Posterior cingulate gyrus (tissue), 11 donors: ENCODE measurements around the gene ROR1.
"Not testable (repeated sequence)": the region's sequence is repeated elsewhere in the genome, so short reads cannot be mapped to it uniquely, and the experiment has no call there.

Experiments used
- DNase-seq, 10 donors: peaks; one replicate each; pipeline versions ENCODE4 v3.0.0 to v3.0.0-alpha.2; 2020 to 2021; ENCODE audit warnings: mixed read lengths in 3 of 10
- intact Hi-C: fragments of 100-400 bp; cut with DNase I; formaldehyde crosslinking; loops from one replicate; pipeline ENCODE4 v1.15.1; 2023

The ROR1 gene

DNA sequence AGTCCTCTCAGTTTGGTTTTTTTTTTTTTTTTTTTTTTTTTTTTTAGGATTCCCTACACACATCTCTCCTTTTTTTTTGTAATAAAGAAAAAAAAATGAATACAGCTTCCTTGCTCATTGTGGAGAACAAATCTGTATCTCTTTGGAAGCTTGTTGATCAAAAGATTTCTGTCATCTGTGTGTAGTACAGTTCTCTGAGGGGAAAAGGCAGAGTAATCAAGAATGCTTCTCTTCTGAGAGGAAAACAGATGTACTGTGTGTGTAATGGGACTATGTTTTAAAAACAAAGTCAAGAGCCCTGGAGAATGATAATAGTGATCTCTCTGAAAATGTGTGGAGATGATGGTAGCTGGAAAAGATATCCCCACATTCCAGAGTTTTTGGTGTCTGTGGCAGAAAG lies 16.5 kb upstream of the ROR1 start:
- intact Hi-C loops: no loop called here
- DNase-seq: no peak

DNA sequence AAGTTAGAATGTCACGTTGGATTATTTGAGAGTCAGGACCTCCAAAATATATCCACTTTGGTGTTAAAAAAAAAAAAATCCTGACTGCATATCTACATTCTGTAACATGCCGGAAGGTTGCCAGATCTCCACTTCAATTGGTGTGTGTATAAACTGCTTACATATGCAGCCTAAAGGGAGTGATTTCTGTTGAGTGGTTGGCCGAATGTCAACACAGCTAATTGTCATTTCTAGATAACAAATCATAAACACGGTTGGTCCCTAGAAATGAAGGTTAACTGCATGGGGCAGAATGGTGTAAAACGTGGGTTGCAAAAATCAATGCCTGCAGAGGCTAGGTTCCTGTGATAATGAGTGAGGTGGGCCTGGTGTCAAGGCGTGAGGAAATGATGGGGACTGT lies 15.0 kb upstream of the ROR1 start:
- intact Hi-C loops: no loop called here
- no peak for DNase-seq

- intact Hi-C loops: no loop called here
- DNase-seq: no peak
These were observed 14.0 kb upstream of the ROR1 start for GRCh38 chr1:63759778-63760177.

GRCh38 chr1:63770381-63770780 lies 3.4 kb upstream of the ROR1 start:
- intact Hi-C loops: loop anchor here (5.0 to 10.0 kb wide), 3 partner anchors 76 to 364 kb away; no protein-coding TSS in a partner anchor
- DNase-seq: no peak

DNA sequence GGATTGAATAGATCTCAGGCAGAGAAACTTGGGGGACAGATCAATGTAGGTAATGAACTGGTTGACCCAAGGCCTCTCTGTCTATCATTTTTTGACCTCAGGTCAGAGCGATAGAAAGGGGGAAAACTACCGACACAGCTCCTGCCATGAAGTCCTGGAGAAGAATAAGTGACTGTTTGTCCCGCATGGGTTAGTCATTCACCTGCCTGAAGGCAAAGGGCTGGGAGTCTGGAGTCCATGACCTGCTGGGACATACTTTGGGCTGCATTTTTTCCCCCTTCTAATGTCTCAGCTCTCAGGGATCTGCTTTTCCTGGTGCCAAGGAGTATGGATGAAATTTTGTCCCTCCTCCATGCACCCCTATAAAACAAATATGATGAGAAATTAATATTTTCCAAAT lies 1.6 kb upstream of the ROR1 start:
- intact Hi-C loops: loop anchor here (2.0 to 10.0 kb wide), 4 partner anchors 77 to 471 kb away; no protein-coding TSS in a partner anchor
- DNase-seq: no peak

DNA sequence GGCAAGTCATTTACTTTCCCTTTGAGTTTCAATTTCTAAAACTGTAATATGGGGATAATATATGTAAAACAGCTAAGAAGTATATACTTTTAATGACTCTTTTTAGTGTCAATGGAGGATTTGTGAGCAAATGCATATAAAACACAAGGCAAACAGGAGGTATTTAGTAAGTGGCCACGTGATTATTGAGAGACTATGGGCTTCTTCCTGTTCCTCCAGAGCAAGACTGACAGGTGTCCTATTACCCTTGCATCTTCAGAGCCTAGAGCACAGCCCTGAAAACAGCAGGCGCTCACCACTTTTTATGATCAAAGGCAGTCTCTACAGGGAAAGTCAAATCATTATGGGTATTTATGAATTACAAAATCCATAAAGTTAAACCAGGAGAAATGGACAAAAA lies 941 bp upstream of the ROR1 start:
- intact Hi-C loops: loop anchor here (2.0 to 10.0 kb wide), 4 partner anchors 78 to 470 kb away; no protein-coding TSS in a partner anchor
- DNase-seq: no peak

DNA sequence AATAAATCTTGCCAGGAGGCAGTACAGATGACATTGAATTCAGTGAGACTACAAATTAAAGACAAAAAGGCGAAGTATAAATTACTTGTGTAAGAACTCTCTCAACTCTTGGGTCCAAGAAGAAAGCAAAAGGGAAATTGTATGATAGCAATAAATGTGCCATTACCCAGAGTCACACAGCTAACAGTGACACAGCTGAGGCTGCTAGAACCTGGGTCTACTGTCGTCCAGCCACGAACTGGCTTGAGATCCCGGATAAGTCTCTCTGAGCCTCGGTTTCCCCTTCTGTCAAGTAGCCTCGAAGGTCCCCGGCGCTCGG lies 362 bp upstream of the ROR1 start:
- intact Hi-C loops: loop anchor here (2.0 to 10.0 kb wide), 4 partner anchors 79 to 469 kb away; no protein-coding TSS in a partner anchor

GRCh38 chr1:63774617-63775417 lies 1.0 kb downstream of the ROR1 start:
- peak; percentile 19 to 88 (median 37) for DNase-seq
- intact Hi-C loops: loop anchor here (5.0 to 10.0 kb wide), 3 partner anchors 80 to 360 kb away; no protein-coding TSS in a partner anchor

More for the DNA sequence above, 362 bp upstream of the ROR1 start:
- no peak for DNase-seq

- intact Hi-C loops: loop anchor here (10.0 kb wide), 2 partner anchors 81 to 359 kb away; no protein-coding TSS in a partner anchor
- no peak for DNase-seq
These were observed 1.8 kb downstream of the ROR1 start for GRCh38 chr1:63775418-63776127.

DNA sequence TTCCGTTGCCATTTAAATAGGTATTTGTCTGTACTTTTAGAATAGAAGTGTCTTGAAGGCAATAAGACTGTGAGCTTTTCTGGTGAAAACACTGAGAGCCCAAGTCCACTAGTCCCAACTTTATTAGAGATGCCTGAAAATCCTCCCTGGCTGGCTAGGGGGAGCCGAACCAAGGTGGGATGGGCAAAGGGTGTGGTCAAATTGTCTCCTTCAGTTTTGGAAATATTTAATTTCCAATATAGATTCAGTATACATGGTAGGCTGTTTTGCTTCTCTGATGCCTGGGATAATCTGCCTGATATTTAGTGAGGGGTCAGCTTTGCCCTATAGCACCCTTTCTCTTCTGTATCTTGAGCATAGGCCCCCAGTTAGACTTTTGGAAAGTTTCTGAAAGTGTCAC lies 3.5 kb downstream of the ROR1 start:
- intact Hi-C loops: loop anchor here (10.0 kb wide), 2 partner anchors 82 to 358 kb away; no protein-coding TSS in a partner anchor
- DNase-seq: no peak

GRCh38 chr1:63777965-63778880 lies 4.4 kb downstream of the ROR1 start:
- intact Hi-C loops: loop anchor here (10.0 kb wide), 2 partner anchors 83 to 357 kb away; no protein-coding TSS in a partner anchor
- no peak for DNase-seq

GRCh38 chr1:63779338-63780211 lies 5.8 kb downstream of the ROR1 start:
- intact Hi-C loops: loop anchor here (10.0 kb wide), 2 partner anchors 85 to 355 kb away; no protein-coding TSS in a partner anchor
- no peak for DNase-seq

DNA sequence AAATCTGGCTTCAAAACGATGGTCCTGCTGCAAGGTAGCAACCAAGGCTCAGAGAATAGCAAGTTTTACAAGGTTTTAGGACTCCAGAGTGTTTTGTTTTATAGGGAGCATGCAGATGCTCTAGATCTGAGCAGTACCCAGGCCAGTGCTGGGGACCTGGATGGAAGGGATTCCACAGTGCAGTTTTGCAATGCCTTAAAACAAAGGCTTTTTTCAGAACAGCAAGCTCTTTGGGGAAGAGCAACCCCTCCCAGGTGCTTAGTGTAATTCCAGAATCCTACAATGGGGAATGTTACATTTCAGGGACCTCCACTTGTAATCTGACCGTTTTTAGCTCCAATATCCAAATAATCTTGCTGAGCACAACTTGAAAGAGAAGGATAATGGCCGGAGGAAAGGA lies 6.7 kb downstream of the ROR1 start:
- intact Hi-C loops: no loop called here

DNA sequence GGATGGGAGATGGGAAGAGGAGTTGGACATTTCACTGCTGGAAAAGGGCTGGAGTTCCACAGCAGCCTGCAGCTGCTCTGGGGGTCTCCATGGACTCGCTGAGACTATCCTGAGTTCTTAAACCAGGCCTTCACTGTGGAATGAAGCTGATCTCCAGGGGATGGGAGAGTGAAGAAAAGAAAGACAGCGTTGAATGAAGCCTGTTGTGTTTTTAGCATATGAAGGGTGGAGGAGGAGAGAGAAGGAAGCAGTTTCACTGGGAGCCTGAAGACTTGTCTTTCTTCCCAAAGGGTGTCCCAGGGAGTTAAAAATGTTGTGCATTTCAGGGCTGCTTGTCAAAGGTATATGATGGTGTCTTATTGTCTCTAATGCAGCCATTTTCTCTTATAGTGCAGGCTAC lies 9.2 kb downstream of the ROR1 start:
- no peak for DNase-seq
- intact Hi-C loops: no loop called here

More for the DNA sequence above, 6.7 kb downstream of the ROR1 start:
- DNase-seq: no peak

- intact Hi-C loops: no loop called here
- no peak for DNase-seq
These were observed 10.3 kb downstream of the ROR1 start for GRCh38 chr1:63784083-63784482.

DNA sequence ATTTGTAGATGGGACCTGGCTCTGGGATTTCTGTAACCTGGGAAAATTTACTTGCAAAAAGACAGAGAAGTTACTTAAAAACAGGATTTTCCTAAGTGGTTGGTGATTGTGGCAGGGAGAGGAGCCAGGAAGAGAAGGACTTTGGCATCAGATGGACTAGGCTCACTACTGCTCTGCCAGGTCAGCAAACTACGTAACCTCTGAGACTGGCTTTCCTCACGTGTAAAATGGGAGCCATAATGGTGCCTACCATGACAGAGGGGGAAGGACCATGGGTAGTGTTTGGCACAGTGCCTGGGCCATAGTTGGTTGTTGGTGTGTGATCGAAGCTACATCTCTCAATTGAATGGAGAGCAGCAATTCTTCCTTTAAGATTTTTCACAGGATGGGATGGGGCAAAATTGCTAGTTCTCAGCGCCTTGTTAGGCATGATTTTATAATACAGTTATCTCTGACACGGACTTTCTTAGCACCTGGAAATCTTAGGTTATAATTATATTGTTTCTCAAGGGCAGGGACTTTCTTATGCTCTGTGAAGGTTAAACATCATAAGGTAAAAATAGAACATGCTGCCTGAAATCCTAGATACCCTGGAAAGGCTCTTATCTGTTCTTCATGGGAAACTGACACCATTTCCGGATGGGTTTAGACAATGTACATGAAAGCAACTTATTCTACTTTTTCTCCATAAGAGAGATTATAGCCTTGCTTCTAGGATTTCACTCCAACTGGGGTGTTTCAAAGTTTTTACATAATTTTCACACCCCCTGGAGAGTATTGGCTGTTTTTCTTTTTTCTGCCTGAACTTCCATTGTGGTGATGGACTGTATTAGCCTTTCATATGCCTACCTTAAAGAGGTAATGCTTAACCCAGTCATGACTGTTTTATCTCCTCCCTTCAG lies 10.9 kb downstream of the ROR1 start:
- no peak for DNase-seq

GRCh38 chr1:63787270-63787669 lies 13.5 kb downstream of the ROR1 start:
- intact Hi-C loops, DNase-seq: not testable (repeated sequence)

More for the DNA sequence above, 10.9 kb downstream of the ROR1 start:
- intact Hi-C loops: no loop called here

- intact Hi-C loops: no loop called here
- DNase-seq: no peak
These were observed 14.1 kb downstream of the ROR1 start for GRCh38 chr1:63787875-63788274.
